Stimulated activated CD8-positive, alpha-beta memory T cell treated with anti-CD3 and anti-CD28 coated beads, Interleukin-15, amount 100 ng/mL, for 48 hours (primary cell): ENCODE data around the gene ZBTB24.
A peak's percentile ranks its signal among the peaks of the same experiment; 100 is the strongest.
"Not testable (repeated sequence)": the region's sequence is repeated elsewhere in the genome, so short reads cannot be mapped to it uniquely, and the experiment has no call there.

Experiments used
- DNase-seq, 2 donors: peaks; one replicate each; pipeline ENCODE4 v3.0.0-alpha.2; 2020; ENCODE audit warnings: low read depth in 2 of 2

ZBTB24 gene

GRCh38 chr6:109482905-109483734 is at the start of gene ZBTB24:
Gene ZBTB24 (minus strand): TSS chr6:109483219. CDS start chr6:109482026, 1,193 bp downstream.
- DNase-seq: peak; percentile 85 to 86

DNA sequence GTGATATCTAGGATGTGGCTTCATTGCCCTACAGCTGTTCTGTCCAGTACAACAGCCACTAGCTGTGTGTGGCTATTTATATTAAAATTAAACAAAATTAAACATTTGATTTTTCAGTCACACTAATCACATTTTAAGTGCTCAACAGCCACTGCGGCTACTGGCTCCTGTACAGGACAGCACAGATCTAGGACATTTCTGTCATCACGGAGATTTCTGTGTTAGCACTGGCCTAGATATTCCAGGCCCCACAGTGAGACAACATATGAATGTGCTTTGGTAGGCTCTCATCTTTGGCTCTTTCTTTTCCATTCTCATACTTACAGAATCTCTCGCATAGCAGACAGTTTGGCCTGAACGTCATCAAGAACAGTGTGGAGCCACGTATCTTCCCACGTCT is 48.4 kb upstream of the ZBTB24 start:
- DNase-seq: no peak

GRCh38 chr6:109527989-109528388 is 45.0 kb upstream of the ZBTB24 start:
- DNase-seq: no peak

DNA sequence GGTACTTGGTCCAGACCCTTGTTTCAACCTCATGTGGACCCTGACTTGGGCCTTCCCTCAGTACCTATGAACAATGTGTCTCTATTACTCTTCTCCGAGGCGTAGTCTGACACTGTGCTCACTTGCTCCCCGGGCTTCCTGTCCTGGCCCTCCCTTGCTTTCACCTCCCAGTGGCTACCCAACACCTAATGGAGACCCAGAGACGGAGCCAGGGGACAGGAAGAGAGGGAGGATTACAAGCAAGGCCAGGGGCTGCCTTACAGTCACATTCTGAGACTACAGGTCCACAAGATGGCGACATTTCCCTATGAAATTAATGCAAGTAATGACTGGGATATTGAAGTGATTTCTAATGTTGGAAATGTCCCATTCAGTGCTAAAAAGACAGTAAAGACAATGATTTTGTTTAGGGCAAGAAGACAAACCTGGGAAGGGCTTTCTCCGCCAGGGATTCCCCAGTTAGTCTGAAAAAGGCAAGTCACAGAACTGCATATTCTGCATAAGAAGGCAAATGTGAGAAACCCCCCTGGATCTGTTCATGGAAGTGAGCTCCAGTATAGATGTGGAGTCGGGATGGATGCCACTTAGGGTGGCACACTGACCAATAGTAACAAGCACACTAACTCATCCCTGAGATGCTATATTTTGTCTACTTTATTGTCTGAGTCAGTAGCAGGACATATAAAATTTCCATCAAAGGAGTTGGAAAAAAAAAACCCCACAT is 44.0 kb upstream of the ZBTB24 start:
- DNase-seq: peak in 1 of 2 donors; percentile 26

DNA sequence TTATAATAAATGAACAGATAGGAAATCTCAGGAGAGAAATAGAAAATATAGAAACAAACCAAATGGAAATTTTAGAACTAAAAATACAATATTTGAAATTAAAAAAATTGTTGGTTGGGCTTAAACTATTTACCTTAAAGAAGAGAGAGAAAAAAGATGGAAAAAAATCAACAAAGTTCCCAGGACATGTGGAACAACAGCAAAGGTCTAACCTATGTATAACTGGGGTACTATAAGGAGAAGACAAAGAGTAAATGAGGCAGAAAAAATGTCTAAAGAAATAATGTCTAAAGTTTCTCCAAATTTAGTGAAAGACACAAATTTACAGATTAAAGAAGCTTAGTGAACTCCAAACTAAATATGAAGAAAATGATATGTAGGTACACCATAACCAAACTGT is 41.1 kb upstream of the ZBTB24 start:
- DNase-seq: no peak

DNA sequence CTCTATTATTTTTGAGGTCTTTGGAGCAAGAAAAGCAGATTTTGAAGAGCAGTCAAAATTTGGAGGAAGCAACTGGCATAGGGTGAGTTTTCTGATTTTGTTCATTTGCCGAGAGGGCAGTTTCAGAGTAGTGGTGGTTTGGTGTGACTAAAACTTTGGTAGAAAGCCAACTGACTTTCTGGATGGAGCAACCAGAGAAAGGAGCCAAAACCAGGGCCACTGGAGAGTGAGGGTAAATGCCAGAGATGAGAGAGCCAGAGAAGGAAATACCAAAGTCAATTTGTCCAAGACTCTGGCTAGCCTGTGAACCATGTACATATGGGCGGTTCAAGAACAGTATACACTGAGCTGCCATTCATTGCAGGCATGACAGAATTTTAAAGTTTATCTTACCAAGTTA is 40.5 kb upstream of the ZBTB24 start:
- no peak for DNase-seq

- DNase-seq: no peak
Measured at GRCh38 chr6:109521080-109521479, 38.1 kb upstream of the ZBTB24 start.

DNA sequence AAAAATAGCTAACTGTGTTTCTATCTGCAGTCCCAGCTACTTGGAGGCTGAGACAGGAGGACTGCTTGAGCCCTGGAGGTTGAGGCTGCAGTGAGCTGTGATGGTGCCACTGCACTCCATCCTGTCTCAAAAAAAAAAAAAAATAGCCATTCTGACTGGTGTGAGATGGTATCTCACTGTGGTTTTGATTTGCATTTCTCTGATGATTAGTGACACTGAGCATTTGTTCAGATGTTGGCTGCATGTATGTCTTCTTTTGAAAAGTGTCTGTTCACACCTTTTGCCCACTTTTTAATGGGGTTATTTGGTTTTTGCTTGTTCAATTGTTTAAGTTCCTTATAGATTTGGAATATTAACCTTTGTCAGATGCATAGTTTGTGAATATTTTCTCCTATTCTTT is 36.6 kb upstream of the ZBTB24 start:
- DNase-seq: not testable (repeated sequence)

- no peak for DNase-seq
Measured at GRCh38 chr6:109516929-109517328, 33.9 kb upstream of the ZBTB24 start.

DNA sequence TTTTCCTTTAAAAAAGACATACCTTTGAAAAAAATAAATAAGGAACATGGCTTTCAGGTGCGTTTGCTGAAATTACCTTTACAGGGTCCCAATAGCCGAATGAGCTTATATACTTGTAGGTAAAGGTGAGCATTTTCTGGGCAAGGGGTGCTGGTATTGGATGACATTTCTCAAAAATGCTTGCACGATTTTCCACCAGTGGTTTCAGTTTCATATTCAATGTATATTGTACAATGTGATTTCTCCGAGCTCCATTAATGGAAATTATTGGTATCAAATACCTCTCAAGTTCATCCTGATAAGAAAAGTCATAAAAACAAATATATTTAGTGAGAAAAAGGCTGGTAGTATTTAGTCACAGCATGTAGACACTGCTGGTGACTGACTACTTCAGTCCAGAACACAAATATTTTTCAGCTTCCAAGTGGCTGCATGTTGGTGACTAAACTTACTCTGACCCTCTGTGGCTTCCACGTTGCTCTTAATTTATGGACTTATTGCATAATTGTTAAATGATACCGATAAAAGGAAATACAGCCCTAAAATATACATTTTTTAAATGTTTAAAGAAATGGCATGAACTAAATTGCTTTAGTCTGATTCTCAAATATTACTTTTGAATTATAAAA is 32.9 kb upstream of the ZBTB24 start:
- no peak for DNase-seq

DNA sequence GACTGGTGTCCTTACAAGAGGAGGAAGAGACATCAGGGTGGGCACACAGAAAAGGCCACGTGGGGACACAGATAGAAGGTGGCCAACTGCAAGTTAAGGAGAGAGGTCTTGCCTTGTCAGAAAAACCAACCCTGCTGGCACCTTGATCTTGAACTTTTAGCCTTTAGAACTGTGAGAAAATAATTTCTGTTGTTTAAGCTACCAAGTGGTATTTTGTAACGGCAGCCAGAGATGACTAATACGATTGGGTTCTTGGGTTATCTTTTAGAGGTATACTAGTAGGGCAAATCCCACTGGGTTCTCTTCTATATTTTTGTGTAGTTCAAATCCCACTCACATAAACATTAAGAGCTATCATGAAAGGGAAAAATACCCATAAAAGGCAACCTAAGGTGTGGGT is 31.9 kb upstream of the ZBTB24 start:
- DNase-seq: no peak

- no peak for DNase-seq
Measured at GRCh38 chr6:109513571-109514071, 30.6 kb upstream of the ZBTB24 start.

GRCh38 chr6:109512271-109512817 is 29.3 kb upstream of the ZBTB24 start:
- DNase-seq: no peak

DNA sequence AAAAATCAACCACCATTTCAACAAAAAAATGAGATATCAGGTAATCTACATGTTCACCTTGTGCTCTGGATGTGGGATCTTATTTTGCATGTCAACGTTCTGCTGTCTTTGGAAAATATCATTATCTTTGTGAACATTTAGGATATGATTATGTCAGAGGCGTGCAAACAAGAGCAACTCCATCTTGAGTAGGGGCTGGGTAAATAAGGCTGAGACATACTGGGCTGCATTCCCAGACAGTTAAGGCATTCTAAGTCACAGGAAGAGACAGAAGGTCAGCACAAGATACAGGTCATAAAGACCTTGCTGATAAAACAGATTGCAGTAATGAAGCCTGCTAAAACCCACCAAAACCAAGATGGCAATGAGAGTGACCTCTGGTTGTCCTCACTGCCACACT is 28.8 kb upstream of the ZBTB24 start:
- no peak for DNase-seq

GRCh38 chr6:109510358-109510757 is 27.3 kb upstream of the ZBTB24 start:
- no peak for DNase-seq

- DNase-seq: no peak
Measured at GRCh38 chr6:109508166-109508860, 25.3 kb upstream of the ZBTB24 start.

- no peak for DNase-seq
Measured at GRCh38 chr6:109507490-109508072, 24.6 kb upstream of the ZBTB24 start.

- no peak for DNase-seq
Measured at GRCh38 chr6:109506841-109507240, 23.8 kb upstream of the ZBTB24 start.

DNA sequence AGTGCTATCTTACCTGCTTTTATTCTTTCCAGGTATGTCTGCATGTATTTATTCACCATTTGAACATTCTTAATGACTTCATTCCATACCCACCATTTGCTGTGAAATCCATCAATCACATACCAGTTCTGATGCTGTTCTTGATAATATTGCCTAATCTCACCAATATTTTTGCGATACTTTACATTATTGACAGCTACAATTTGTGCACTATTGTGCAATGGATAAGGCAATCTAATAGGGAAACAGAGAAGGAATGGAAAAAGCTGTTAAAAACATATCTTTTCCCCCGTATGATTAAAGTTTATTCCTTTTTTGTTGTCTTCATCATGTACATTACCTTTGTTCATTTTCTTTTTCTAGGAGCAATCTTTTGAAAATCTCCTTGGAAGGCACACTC is 23.3 kb upstream of the ZBTB24 start:
- no peak for DNase-seq

GRCh38 chr6:109503327-109504224 is 20.6 kb upstream of the ZBTB24 start:
- no peak for DNase-seq
